IPS-15b (cell line): ENCODE data around the gene TXNL1.

Source experiments
- H3K27me3 ChIP-seq: one replicate; pipeline ENCODE4 v1.6.1; 2013; ENCODE audit warnings: low read length; ENCODE audit not compliant: control insufficient read depth, insufficient read depth
- H3K36me3 ChIP-seq: one replicate; pipeline ENCODE4 v1.6.1; 2013; ENCODE audit warnings: low read length; ENCODE audit not compliant: control insufficient read depth, insufficient read depth
- H3K4me1 ChIP-seq: one replicate; pipeline ENCODE4 v1.6.1; 2013; ENCODE audit warnings: mild to moderate bottlenecking, low read length; ENCODE audit not compliant: control insufficient read depth, insufficient read depth
- H3K4me3 ChIP-seq: one replicate; pipeline ENCODE4 v1.5.1; 2013; ENCODE audit warnings: low read depth, low read length
- H3K9ac ChIP-seq: one replicate; pipeline ENCODE4 v1.6.1; 2013; ENCODE audit warnings: low read depth, mild to moderate bottlenecking, low read length
- H3K9me3 ChIP-seq: one replicate; pipeline ENCODE4 v1.6.1; 2013; ENCODE audit warnings: mild to moderate bottlenecking, low read length; ENCODE audit not compliant: control insufficient read depth, insufficient read depth

The TXNL1 gene

GRCh38 chr18:56565046-56565445, 73.3 kb downstream of the TXNL1 start:
- Histone ChIP-seq H3K9ac (no peak overlapping the region), H3K4me3 (no peak overlapping the region), H3K4me1 (no peaks in the 10 kb centered on the region), H3K36me3 (no peaks in the 10 kb centered on the region), H3K9me3 (no peaks in the 10 kb centered on the region), H3K27me3 (no peaks in the 10 kb centered on the region)

- H3K4me1 ChIP-seq, result no peaks in the 10 kb centered on the region
- H3K36me3 ChIP-seq, result no peaks in the 10 kb centered on the region
- H3K9ac ChIP-seq, result no peak overlapping the region
- no peaks in the 10 kb centered on the region for H3K9me3 ChIP-seq
- no peak overlapping the region for H3K4me3 ChIP-seq
- no peaks in the 10 kb centered on the region for H3K27me3 ChIP-seq
Observed at GRCh38 chr18:56563568-56563967, 74.8 kb downstream of the TXNL1 start.

- Histone ChIP-seq H3K4me3 (no peak overlapping the region), H3K9me3 (no peaks in the 10 kb centered on the region), H3K27me3 (no peaks in the 10 kb centered on the region), H3K9ac (no peak overlapping the region), H3K4me1 (no peaks in the 10 kb centered on the region), H3K36me3 (no peaks in the 10 kb centered on the region)
Observed at GRCh38 chr18:56562479-56562878, 75.9 kb downstream of the TXNL1 start.

- H3K36me3 ChIP-seq, result no peaks in the 10 kb centered on the region
- H3K27me3 ChIP-seq, result no peaks in the 10 kb centered on the region
- no peaks in the 10 kb centered on the region for H3K9me3 ChIP-seq
- H3K4me1 ChIP-seq, result no peaks in the 10 kb centered on the region
- H3K9ac ChIP-seq, result no peak overlapping the region
- no peak overlapping the region for H3K4me3 ChIP-seq
Observed at GRCh38 chr18:56560992-56561391, 77.4 kb downstream of the TXNL1 start.

GRCh38 chr18:56559044-56559443, 79.3 kb downstream of the TXNL1 start:
- H3K9me3 ChIP-seq, result no peaks in the 10 kb centered on the region
- H3K36me3 ChIP-seq, result no peaks in the 10 kb centered on the region
- no peaks in the 10 kb centered on the region for H3K4me1 ChIP-seq
- H3K9ac ChIP-seq, result no peak overlapping the region
- H3K27me3 ChIP-seq, result no peaks in the 10 kb centered on the region
- H3K4me3 ChIP-seq, result no peak overlapping the region

- H3K9me3 ChIP-seq, result no peaks in the 10 kb centered on the region
- no peaks in the 10 kb centered on the region for H3K27me3 ChIP-seq
- H3K9ac ChIP-seq, result no peak overlapping the region
- no peak overlapping the region for H3K4me3 ChIP-seq
- no peaks in the 10 kb centered on the region for H3K4me1 ChIP-seq
- H3K36me3 ChIP-seq, result no peaks in the 10 kb centered on the region
Observed at GRCh38 chr18:56556907-56557306, 81.5 kb downstream of the TXNL1 start.

- H3K27me3 ChIP-seq, result no peaks in the 10 kb centered on the region
- no peak overlapping the region for H3K9ac ChIP-seq
- H3K4me3 ChIP-seq, result no peak overlapping the region
- H3K4me1 ChIP-seq, result no peaks in the 10 kb centered on the region
- no peaks in the 10 kb centered on the region for H3K36me3 ChIP-seq
- no peaks in the 10 kb centered on the region for H3K9me3 ChIP-seq
Observed at GRCh38 chr18:56550121-56550520, 88.3 kb downstream of the TXNL1 start.
